ENCODE results near the gene GLT6D1. TPM values are rescaled to one million over a fixed set of nuclear protein-coding genes. Genes with fewer than 3 reads are reported as not detected.

The GLT6D1 gene
- total and polyA plus RNA-seq, 4 experiments from 2014 or later, result not detected

DNA sequence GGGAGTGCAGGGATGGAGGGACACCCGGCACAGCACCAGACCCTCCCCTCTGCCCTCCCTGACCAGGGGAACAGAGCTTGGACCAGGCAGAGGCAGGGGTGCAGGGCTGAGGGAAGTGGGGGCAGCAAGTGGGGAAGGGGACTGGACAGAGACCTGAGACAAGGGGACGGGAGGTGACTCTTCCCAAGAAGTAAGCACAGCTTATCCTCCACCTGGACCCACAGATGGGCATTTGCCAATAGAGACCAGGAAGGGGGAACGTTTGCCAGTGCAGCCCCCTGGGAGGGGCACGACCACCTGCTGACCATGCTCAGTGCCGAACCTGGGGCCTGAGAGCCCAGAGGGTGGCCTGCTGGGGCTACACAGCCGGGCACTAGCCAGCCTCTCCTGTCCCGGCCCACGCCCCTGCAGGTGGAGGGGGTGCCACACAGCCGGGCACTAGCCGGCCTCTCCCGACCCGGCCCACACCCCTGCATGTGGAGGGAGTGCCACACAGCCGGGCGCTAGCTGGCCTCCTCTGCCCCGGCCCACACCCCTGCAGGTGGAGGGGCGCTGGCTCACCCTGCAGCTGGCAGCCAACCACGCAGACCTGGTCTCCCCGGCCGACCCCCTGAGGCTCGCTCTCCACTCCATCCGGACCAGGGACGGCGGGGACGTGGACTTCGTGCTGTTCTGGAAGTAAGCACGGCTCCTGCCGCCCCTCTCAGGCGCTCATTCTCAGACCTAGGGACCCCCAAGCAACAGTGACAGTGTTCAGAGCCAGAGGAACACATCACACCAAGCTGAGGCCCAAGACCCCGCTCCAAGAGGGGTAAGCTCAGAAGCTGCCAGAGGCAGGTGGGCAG is 24.3 kb downstream of the GLT6D1 start:
- intact Hi-C loops (cut with micrococcal nuclease), result no loop called here
- H3K27me3 ChIP-seq (ENCODE audit: insufficient read depth, low read length), result no peaks in the 10 kb centered on the region
- DNase-seq, result no peak
- Mint-ChIP-seq H3K27me3 (no peaks in the 10 kb centered on the region), H3K4me3 (no peak overlapping the region), H3K36me3 (no peaks in the 10 kb centered on the region), H3K9me3 (peaks cover 0 to 3% (median 0%) of the 10 kb centered on the region in 8 donors), H3K4me1 (no peaks in the 10 kb centered on the region), H3K27ac (peak overlapping the region in 1 of 7 donors; percentile 57)
- H3K4me1 ChIP-seq (ENCODE audit: insufficient read depth, low read length), result no peaks in the 10 kb centered on the region
- H3K4me3 ChIP-seq (ENCODE audit: low read length in 2 of 2), result no peak overlapping the region
- no peak overlapping the region for H3K27ac ChIP-seq (ENCODE audit: low read depth, low read length)
- ChIA-PET CTCF (ENCODE audit: partially characterized antibody) (no interaction called here), POLR2A (ENCODE audit: partially characterized antibody) (no interaction called here)
- H3K9me3 ChIP-seq (ENCODE audit: control insufficient read depth in 1 of 2, low read length in 2 of 2), result no peaks in the 10 kb centered on the region
- no peaks in the 10 kb centered on the region for H3K36me3 ChIP-seq (ENCODE audit: insufficient read depth, low read length)

DNA sequence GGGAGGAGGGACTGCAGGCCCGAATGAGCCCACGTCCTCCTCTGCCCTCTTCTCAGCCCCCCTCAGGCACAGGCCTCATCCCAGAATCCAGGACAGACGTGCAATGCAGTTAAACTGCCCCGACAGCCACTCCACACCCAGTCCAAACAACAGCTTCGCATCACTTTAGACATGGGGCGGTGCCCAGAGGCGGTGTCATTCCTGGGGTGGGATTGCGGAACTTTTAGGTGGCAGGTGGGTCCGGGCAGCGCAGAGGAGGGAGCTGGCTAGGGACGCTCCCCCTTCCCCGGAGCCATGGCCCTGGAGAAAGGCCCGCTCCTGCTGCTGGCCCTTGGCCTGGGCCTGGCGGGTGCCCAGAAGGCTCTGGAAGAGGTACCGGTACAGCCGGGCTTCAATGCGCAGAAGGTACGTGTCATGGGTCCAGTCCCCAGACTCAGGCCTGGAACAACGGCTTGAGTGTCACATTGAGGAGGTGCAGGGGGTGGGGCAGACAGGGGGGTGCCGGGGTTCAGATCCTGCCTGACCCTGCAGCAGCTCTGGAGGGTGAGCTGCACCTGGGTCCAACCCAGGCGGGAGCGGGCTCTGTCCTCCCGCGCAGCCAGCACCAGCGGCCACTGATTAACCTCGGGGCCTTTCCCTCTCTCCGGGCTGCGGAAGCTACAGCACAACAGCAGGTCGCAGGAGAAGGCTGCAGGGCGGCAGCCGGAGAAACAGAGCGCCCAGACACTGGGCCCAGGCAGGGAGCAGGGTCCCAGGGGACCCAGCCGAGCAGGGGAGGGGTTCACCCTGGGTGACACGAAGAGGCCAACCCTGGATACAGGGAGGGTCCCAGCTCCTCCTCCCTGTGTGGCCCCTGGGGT is 25.2 kb downstream of the GLT6D1 start:
- H3K4me3 Mint-ChIP-seq, result no peak overlapping the region
- no peak for DNase-seq
- Histone ChIP-seq H3K36me3 (ENCODE audit: insufficient read depth, low read length) (no peaks in the 10 kb centered on the region), H3K4me1 (ENCODE audit: insufficient read depth, low read length) (no peaks in the 10 kb centered on the region), H3K4me3 (ENCODE audit: low read length in 2 of 2) (no peak overlapping the region), H3K27me3 (ENCODE audit: insufficient read depth, low read length) (no peaks in the 10 kb centered on the region), H3K27ac (ENCODE audit: low read depth, low read length) (no peak overlapping the region), H3K9me3 (ENCODE audit: control insufficient read depth in 1 of 2, low read length in 2 of 2) (no peaks in the 10 kb centered on the region)
- no peaks in the 10 kb centered on the region for H3K27me3 Mint-ChIP-seq
- intact Hi-C loops (cut with micrococcal nuclease), result no loop called here
- no peaks in the 10 kb centered on the region for H3K36me3 Mint-ChIP-seq
- no peaks in the 10 kb centered on the region for H3K4me1 Mint-ChIP-seq
- no peak overlapping the region for H3K27ac Mint-ChIP-seq
- ChIA-PET POLR2A (ENCODE audit: partially characterized antibody) (no interaction called here), CTCF (ENCODE audit: partially characterized antibody) (no interaction called here)
- H3K9me3 Mint-ChIP-seq, result peaks cover 0 to 5% (median 0%) of the 10 kb centered on the region in 8 donors

DNA sequence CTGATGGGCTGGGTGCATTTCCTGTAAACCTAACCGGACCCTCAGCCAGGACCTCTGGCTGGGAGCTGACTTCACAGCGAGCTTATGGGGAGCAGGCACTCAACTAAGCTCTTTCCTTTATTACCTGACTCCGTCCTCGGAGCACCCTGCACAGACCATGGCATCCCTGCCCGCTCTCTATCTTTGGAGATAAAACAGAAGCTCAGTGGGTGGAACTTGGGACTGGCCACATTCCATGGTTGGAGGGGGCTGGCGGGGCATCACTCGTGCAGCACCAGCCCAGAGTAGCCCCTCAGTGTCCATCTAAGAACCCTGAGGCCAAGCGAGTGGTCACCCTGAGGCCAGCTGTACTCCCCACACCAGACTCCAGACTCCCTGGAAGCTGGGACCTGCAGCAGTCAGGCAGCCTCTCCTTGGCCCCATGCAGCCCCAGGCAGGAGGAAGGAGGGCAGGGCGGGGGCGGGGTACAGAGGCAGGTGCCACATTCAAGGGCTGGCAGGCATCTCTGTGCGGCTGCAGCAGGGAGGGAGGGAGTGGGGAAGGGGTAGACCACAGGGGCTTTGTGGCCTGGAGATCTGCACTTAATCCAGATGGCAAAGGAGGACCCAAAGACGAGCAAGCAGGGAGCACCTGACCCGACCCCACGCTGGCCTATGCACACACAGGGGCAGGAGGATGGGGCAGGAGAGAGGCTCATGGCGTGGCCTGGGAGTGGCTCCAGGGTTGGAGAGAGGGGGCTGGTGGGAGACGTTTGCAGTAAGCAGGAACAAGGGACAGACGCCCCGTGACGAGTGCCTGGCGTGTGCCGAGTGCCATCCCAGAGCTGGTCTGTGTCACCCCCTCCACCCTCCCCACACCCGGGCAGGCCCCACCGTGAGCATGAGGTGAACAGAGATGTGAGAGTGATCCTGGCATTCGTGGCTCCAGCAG is 26.1 kb downstream of the GLT6D1 start:
- ChIA-PET CTCF (ENCODE audit: partially characterized antibody) (no interaction called here), POLR2A (ENCODE audit: partially characterized antibody) (interaction anchor here (0.6 kb wide), 1 partner anchor 17 kb away, joined by 3 read pairs; no protein-coding TSS in a partner anchor)
- no peak overlapping the region for H3K4me3 Mint-ChIP-seq
- no peak for DNase-seq
- H3K4me1 ChIP-seq (ENCODE audit: insufficient read depth, low read length), result no peaks in the 10 kb centered on the region
- H3K4me1 Mint-ChIP-seq, result no peaks in the 10 kb centered on the region
- intact Hi-C loops (cut with micrococcal nuclease), result no loop called here
- no peaks in the 10 kb centered on the region for H3K27me3 ChIP-seq (ENCODE audit: insufficient read depth, low read length)
- H3K9me3 ChIP-seq (ENCODE audit: control insufficient read depth in 1 of 2, low read length in 2 of 2), result no peaks in the 10 kb centered on the region
- no peaks in the 10 kb centered on the region for H3K27me3 Mint-ChIP-seq
- no peak overlapping the region for H3K27ac ChIP-seq (ENCODE audit: low read depth, low read length)
- H3K4me3 ChIP-seq (ENCODE audit: low read length in 2 of 2), result no peak overlapping the region
- H3K36me3 ChIP-seq (ENCODE audit: insufficient read depth, low read length), result no peaks in the 10 kb centered on the region
- H3K27ac Mint-ChIP-seq, result no peak overlapping the region
- H3K36me3 Mint-ChIP-seq, result no peaks in the 10 kb centered on the region
- H3K9me3 Mint-ChIP-seq, result peaks cover 0 to 5% (median 0%) of the 10 kb centered on the region in 8 donors

DNA sequence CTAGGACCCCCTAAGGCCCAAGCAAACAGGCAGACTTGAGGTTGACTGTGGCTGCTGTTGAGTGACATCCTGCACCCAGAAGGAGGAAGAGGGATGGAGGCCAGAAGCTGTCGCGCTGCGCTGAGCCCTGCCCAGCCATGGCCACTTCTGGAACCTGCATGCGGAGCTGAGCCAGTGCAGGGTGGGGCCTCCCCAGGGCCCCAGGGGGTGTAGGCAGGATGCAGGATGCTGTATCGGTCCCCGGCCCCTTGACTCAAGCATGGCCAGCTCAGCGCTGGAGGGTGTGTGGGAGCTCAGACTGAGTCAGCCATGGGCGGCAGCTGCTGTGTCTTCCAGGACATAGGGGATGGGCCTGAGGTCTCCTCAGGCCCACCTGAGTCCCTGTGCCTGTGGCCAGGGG is 26.9 kb downstream of the GLT6D1 start:
- Mint-ChIP-seq H3K27ac (no peak overlapping the region), H3K9me3 (peaks cover 0 to 5% (median 0%) of the 10 kb centered on the region in 8 donors), H3K36me3 (no peaks in the 10 kb centered on the region), H3K4me1 (no peaks in the 10 kb centered on the region), H3K27me3 (no peaks in the 10 kb centered on the region), H3K4me3 (no peak overlapping the region)
- intact Hi-C loops (cut with micrococcal nuclease), result no loop called here
- Histone ChIP-seq H3K36me3 (ENCODE audit: insufficient read depth, low read length) (no peaks in the 10 kb centered on the region), H3K9me3 (ENCODE audit: control insufficient read depth in 1 of 2, low read length in 2 of 2) (no peaks in the 10 kb centered on the region), H3K27me3 (ENCODE audit: insufficient read depth, low read length) (no peaks in the 10 kb centered on the region), H3K4me1 (ENCODE audit: insufficient read depth, low read length) (no peaks in the 10 kb centered on the region), H3K4me3 (ENCODE audit: low read length in 2 of 2) (no peak overlapping the region), H3K27ac (ENCODE audit: low read depth, low read length) (no peak overlapping the region)
- POLR2A ChIA-PET (ENCODE audit: partially characterized antibody), result interaction anchor here (0.6 kb wide), 1 partner anchor 18 kb away, joined by 3 read pairs; no protein-coding TSS in a partner anchor
- CTCF ChIA-PET (ENCODE audit: partially characterized antibody), result no interaction called here
- no peak for DNase-seq

DNA sequence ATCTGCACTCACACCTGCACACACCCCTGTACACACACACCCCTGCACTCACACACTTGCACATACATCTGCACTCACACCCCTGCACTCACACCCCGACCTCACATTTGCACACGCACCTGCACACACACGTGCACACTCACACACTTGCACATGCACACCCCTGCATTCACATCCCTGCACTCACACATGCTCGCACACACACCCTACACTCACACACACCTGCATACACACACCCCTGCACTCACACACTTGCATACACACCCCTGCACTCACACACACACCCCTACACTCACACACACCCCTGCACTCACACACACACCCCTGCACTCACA is 27.5 kb downstream of the GLT6D1 start:
- peaks cover 0 to 5% (median 0%) of the 10 kb centered on the region in 8 donors for H3K9me3 Mint-ChIP-seq
- no peaks in the 10 kb centered on the region for H3K4me1 Mint-ChIP-seq
- no peaks in the 10 kb centered on the region for H3K36me3 Mint-ChIP-seq
- intact Hi-C loops (cut with micrococcal nuclease), result no loop called here
- H3K4me3 ChIP-seq (ENCODE audit: low read length in 2 of 2), result no peak overlapping the region
- no peak overlapping the region for H3K27ac Mint-ChIP-seq
- H3K36me3 ChIP-seq (ENCODE audit: insufficient read depth, low read length), result no peaks in the 10 kb centered on the region
- H3K4me3 Mint-ChIP-seq, result no peak overlapping the region
- H3K27me3 ChIP-seq (ENCODE audit: insufficient read depth, low read length), result no peaks in the 10 kb centered on the region
- POLR2A ChIA-PET (ENCODE audit: partially characterized antibody), result no interaction called here
- H3K4me1 ChIP-seq (ENCODE audit: insufficient read depth, low read length), result no peaks in the 10 kb centered on the region
- CTCF ChIA-PET (ENCODE audit: partially characterized antibody), result no interaction called here
- H3K27ac ChIP-seq (ENCODE audit: low read depth, low read length), result no peak overlapping the region
- no peak for DNase-seq
- H3K9me3 ChIP-seq (ENCODE audit: control insufficient read depth in 1 of 2, low read length in 2 of 2), result no peaks in the 10 kb centered on the region
- peaks cover 0 to 1% of the 10 kb centered on the region in 2 donors for H3K27me3 Mint-ChIP-seq

DNA sequence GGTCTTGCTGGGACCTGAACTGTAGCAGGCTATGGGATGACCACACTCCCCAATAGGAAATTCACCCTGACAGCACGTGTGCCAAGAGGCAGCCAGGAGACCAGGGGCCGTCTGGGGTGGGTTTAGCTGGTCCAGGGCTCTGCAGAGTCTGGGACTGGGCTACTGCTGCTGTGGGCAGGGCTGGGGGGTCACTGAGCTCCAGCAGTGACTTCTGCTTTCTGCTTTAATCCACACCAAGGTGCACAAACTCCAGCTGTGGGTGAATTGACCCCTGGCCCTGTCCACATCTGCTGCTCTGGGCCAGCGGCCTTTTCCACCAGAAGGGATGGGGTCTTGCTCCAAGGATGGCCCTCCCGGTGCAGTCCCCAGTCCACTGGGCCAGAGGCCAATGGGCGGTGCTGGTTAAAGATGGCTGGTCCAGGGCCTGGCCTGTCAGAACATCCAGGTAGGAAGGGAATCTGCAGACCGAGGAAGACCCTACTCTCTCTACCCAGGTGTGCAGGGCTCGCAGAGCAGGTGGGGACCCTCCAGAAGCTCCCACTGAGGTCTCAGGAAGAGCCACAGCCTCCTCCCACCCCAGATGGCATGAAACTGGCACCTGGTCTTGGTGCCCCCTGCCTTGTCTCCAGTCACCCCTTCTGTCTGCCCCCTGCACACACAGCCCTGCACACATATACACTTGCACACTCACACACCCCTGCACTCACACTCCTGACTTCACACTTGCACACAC is 28.0 kb downstream of the GLT6D1 start:
- Mint-ChIP-seq H3K4me1 (no peaks in the 10 kb centered on the region), H3K9me3 (peaks cover 0 to 5% (median 0%) of the 10 kb centered on the region in 8 donors), H3K36me3 (no peaks in the 10 kb centered on the region), H3K27ac (peak overlapping the region in 1 of 7 donors; percentile 23), H3K4me3 (no peak overlapping the region), H3K27me3 (peaks cover 0 to 4% of the 10 kb centered on the region in 2 donors)
- Histone ChIP-seq H3K9me3 (ENCODE audit: control insufficient read depth in 1 of 2, low read length in 2 of 2) (no peaks in the 10 kb centered on the region), H3K36me3 (ENCODE audit: insufficient read depth, low read length) (no peaks in the 10 kb centered on the region), H3K4me3 (ENCODE audit: low read length in 2 of 2) (no peak overlapping the region), H3K4me1 (ENCODE audit: insufficient read depth, low read length) (no peaks in the 10 kb centered on the region), H3K27me3 (ENCODE audit: insufficient read depth, low read length) (no peaks in the 10 kb centered on the region), H3K27ac (ENCODE audit: low read depth, low read length) (no peak overlapping the region)
- no peak for DNase-seq
- CTCF ChIA-PET (ENCODE audit: partially characterized antibody), result no interaction called here
- intact Hi-C loops (cut with micrococcal nuclease), result no loop called here
- POLR2A ChIA-PET (ENCODE audit: partially characterized antibody), result no interaction called here

Data from CD4-positive, alpha-beta memory T cell (primary cell).